HepG2 (cell line): ENCODE measurements around the gene DHX8. TPM values are rescaled to one million over a fixed set of nuclear protein-coding genes. Genes with fewer than 3 reads are reported as not detected.
A peak's percentile ranks its signal among the peaks of the same experiment; 100 is the strongest.

Experiments
- ARHGAP35 ChIP-seq: sonication (generic); formaldehyde crosslinking; IDR thresholded peaks from 2 replicates; pipeline ENCODE4 v1.9.0; 2022; ENCODE audit warnings: mild to moderate bottlenecking, inconsistent platforms, moderate library complexity, missing genetic modification reagents, borderline replicate concordance
- BRD4 ChIP-seq: sonication (generic); formaldehyde crosslinking; IDR thresholded peaks from 2 replicates; pipeline ENCODE4 v1.4.0; 2020; ENCODE audit warnings: missing genetic modification reagents
- CREM ChIP-seq, 2 experiments: sonication (generic) in 1 of 2; formaldehyde crosslinking in 1 of 2; IDR thresholded peaks; 2 replicates each; pipeline versions ENCODE4 v1.4.0 to v1.6.1; 2016 to 2020; ENCODE audit warnings: antibody characterized with exemption in 1 of 2, mild to moderate bottlenecking in 1 of 2, missing genetic modification reagents in 1 of 2
- FOSL1 ChIP-seq: sonication (generic); formaldehyde crosslinking; IDR thresholded peaks from 2 replicates; pipeline ENCODE4 v1.9.0; 2021; ENCODE audit warnings: missing genetic modification reagents, borderline replicate concordance
- FOXJ3 ChIP-seq: sonication (generic); formaldehyde crosslinking; IDR thresholded peaks from 2 replicates; pipeline ENCODE4 v1.4.0; 2020; ENCODE audit warnings: missing genetic modification reagents, mild to moderate bottlenecking, borderline replicate concordance
- PPARG ChIP-seq: conservative IDR thresholded peaks from 2 replicates; pipeline ENCODE4 v1.6.1; 2016; ENCODE audit warnings: missing biosample characterization, missing genetic modification reagents
- TCF7 ChIP-seq: sonication (generic); IDR thresholded peaks from 2 replicates; pipeline ENCODE4 v1.6.1; 2016; ENCODE audit warnings: antibody characterized with exemption, low read depth
- ZKSCAN5 ChIP-seq: sonication (generic); formaldehyde crosslinking; IDR thresholded peaks from 2 replicates; pipeline ENCODE4 v1.5.1; 2020; ENCODE audit warnings: mild to moderate bottlenecking, missing genetic modification reagents
- ZNF138 ChIP-seq: sonication (generic); formaldehyde crosslinking; IDR thresholded peaks from 2 replicates; pipeline ENCODE4 v1.5.0; 2020; ENCODE audit warnings: mild to moderate bottlenecking, low read depth, missing genetic modification reagents
- ZNF235 ChIP-seq: sonication (generic); formaldehyde crosslinking; IDR thresholded peaks from 2 replicates; pipeline ENCODE4 v1.8.1; 2023; ENCODE audit warnings: mild to moderate bottlenecking, missing genetic modification reagents, borderline replicate concordance
- ZNF432 ChIP-seq: sonication (generic); formaldehyde crosslinking; IDR thresholded peaks from 2 replicates; pipeline ENCODE4 v1.5.0; 2020; ENCODE audit warnings: missing genetic modification reagents, mild to moderate bottlenecking, borderline replicate concordance
- ZNF501 ChIP-seq: sonication (generic); formaldehyde crosslinking; IDR thresholded peaks from 2 replicates; pipeline ENCODE4 v1.5.1; 2020; ENCODE audit warnings: mild to moderate bottlenecking, moderate library complexity, missing genetic modification reagents
- ZNF619 ChIP-seq: sonication (generic); formaldehyde crosslinking; IDR thresholded peaks from 2 replicates; pipeline ENCODE4 v1.4.0; 2020; ENCODE audit warnings: mild to moderate bottlenecking, missing genetic modification reagents
- ZNF629 ChIP-seq: sonication (generic); formaldehyde crosslinking; conservative IDR thresholded peaks from 2 replicates; pipeline ENCODE4 v1.5.0; 2020; ENCODE audit warnings: missing genetic modification reagents
- ZNF746 ChIP-seq: sonication (generic); formaldehyde crosslinking; IDR thresholded peaks from 2 replicates; pipeline ENCODE4 v1.8.0; 2022; ENCODE audit warnings: mild to moderate bottlenecking, missing genetic modification reagents
- polyA plus RNA-seq, 8 experiments: library from polyadenylated mRNA; depleted of rRNA in 3 of 8; stranded (reverse) in 7 of 8; unstranded in 1 of 8; fragments of >200 nt; fragmentation: Illumina TruSeq in 4 of 8; extraction: Trizol in 4 of 8; gene quantifications; 2 replicates each; pipeline versions ENCODE4 v1.2.1 to v1.2.3, GENCODE V29; 2011 to 2016; ENCODE audit warnings: low read depth in 4 of 8, missing spikeins in 1 of 8, mixed read lengths in 1 of 8; ENCODE audit not compliant: insufficient read depth in 1 of 8
- total RNA-seq, 5 experiments: library from RNA; depleted of rRNA; stranded (reverse); fragments of >200 nt; fragmentation: Illumina TruSeq; extraction: Trizol; gene quantifications; 2 replicates each; pipeline ENCODE4 v1.2.3, GENCODE V29; 2016; ENCODE audit warnings: low read depth in 1 of 5
- TF ChIP-seq, protein P1 (sequence below): sonication (generic); formaldehyde crosslinking; IDR thresholded peaks from 2 replicates; pipeline ENCODE4 v1.4.0; 2020; ENCODE audit warnings: missing genetic modification reagents
- TF ChIP-seq, protein P2 (sequence below): fragments of 450-650 bp; IDR thresholded peaks from 2 replicates; pipeline ENCODE4 v1.6.1; 2016
- TF ChIP-seq, protein P3 (sequence below): sonication (generic); formaldehyde crosslinking; IDR thresholded peaks from 2 replicates; pipeline ENCODE4 v1.8.0; 2022; ENCODE audit warnings: mild to moderate bottlenecking, missing genetic modification reagents, moderate library complexity
- TF ChIP-seq, protein P4 (sequence below): sonication (generic); formaldehyde crosslinking; IDR thresholded peaks from 2 replicates; pipeline ENCODE4 v1.4.0; 2020; ENCODE audit warnings: low read depth, missing genetic modification reagents

DHX8 gene
- total and polyA plus RNA-seq, 2 of the 13 experiments (the other 11 are each of a cell fraction or from before 2014, with no cell fraction given), result 24.8 to 48.9 TPM

DNA sequence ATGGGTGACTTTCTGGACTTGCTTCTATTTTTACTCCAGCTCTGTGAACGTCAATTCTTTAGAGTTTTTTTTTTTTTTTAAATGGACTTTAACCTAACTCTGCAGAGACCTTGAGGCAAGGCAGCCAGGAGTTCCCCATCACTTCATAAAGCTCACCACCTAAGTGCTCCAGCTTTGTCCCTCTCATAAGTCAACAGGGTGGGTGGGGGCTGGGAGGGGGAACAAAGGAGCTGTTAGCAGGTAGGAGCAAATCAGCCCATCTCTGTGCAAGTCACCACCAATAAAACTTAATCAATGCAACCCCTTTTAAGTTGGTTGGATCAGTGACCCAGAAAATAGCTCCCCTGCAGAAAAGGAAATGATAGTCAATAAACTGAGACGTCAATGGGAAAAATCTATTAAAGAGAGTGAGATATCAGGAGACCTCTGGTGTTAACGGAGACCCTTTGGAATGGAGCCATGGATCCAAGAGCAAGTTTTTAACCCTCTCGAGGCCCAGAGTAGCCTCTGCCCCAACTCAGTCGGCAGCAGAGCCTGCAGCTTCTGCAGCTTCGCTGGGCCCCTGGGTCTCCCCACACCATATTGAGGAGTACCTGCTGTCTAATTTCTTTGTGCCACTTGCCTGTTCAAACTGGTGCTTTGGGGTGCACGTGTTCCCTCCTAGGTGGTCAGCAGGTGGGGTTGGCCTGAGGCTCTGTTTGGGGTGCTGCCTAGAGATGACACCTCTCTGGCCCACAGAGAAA is 90.0 kb downstream of the DHX8 start (continued):
- TF ChIP-seq, protein P1, sequence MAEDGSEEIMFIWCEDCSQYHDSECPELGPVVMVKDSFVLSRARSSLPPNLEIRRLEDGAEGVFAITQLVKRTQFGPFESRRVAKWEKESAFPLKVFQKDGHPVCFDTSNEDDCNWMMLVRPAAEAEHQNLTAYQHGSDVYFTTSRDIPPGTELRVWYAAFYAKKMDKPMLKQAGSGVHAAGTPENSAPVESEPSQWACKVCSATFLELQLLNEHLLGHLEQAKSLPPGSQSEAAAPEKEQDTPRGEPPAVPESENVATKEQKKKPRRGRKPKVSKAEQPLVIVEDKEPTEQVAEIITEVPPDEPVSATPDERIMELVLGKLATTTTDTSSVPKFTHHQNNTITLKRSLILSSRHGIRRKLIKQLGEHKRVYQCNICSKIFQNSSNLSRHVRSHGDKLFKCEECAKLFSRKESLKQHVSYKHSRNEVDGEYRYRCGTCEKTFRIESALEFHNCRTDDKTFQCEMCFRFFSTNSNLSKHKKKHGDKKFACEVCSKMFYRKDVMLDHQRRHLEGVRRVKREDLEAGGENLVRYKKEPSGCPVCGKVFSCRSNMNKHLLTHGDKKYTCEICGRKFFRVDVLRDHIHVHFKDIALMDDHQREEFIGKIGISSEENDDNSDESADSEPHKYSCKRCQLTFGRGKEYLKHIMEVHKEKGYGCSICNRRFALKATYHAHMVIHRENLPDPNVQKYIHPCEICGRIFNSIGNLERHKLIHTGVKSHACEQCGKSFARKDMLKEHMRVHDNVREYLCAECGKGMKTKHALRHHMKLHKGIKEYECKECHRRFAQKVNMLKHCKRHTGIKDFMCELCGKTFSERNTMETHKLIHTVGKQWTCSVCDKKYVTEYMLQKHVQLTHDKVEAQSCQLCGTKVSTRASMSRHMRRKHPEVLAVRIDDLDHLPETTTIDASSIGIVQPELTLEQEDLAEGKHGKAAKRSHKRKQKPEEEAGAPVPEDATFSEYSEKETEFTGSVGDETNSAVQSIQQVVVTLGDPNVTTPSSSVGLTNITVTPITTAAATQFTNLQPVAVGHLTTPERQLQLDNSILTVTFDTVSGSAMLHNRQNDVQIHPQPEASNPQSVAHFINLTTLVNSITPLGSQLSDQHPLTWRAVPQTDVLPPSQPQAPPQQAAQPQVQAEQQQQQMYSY (CRISPR knock-in tag), result 0 out of 2 replicates have a peak, but pooled peaks have one; percentile 39
- 0 out of 2 replicates have a peak, but pooled peaks have one; percentile 13 for TF ChIP-seq ZNF746 (CRISPR knock-in tag)
- TF ChIP-seq TCF7, result peak; percentile 45; the same call in 1 of the 2 replicates
- no peak for TF ChIP-seq ZKSCAN5
- no peak for TF ChIP-seq ARHGAP35 (CRISPR knock-in tag)
- TF ChIP-seq ZNF432 (CRISPR knock-in tag), result no peak
- TF ChIP-seq CREM (IDR thresholded peaks at IDR 0.05), result peak; percentile 71
- no peak for TF ChIP-seq CREM (CRISPR knock-in tag; IDR thresholded peaks at IDR 0.05)
- TF ChIP-seq, protein P2, sequence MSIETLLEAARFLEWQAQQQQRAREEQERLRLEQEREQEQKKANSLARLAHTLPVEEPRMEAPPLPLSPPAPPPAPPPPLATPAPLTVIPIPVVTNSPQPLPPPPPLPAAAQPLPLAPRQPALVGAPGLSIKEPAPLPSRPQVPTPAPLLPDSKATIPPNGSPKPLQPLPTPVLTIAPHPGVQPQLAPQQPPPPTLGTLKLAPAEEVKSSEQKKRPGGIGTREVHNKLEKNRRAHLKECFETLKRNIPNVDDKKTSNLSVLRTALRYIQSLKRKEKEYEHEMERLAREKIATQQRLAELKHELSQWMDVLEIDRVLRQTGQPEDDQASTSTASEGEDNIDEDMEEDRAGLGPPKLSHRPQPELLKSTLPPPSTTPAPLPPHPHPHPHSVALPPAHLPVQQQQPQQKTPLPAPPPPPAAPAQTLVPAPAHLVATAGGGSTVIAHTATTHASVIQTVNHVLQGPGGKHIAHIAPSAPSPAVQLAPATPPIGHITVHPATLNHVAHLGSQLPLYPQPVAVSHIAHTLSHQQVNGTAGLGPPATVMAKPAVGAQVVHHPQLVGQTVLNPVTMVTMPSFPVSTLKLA, result no peak
- no peak for TF ChIP-seq FOSL1 (CRISPR knock-in tag)
- TF ChIP-seq ZNF138 (CRISPR knock-in tag), result no peak
- TF ChIP-seq, protein P3, sequence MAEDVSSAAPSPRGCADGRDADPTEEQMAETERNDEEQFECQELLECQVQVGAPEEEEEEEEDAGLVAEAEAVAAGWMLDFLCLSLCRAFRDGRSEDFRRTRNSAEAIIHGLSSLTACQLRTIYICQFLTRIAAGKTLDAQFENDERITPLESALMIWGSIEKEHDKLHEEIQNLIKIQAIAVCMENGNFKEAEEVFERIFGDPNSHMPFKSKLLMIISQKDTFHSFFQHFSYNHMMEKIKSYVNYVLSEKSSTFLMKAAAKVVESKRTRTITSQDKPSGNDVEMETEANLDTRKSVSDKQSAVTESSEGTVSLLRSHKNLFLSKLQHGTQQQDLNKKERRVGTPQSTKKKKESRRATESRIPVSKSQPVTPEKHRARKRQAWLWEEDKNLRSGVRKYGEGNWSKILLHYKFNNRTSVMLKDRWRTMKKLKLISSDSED (CRISPR knock-in tag), result no peak
- TF ChIP-seq PPARG (CRISPR knock-in tag), result 0 out of 2 replicates have a peak, but pooled peaks have one; percentile 9
- TF ChIP-seq FOXJ3 (CRISPR knock-in tag), result peak; percentile 25; the same call in 1 of the 2 replicates
- TF ChIP-seq ZNF235 (CRISPR knock-in tag), result no peak
- no peak for TF ChIP-seq ZNF629 (CRISPR knock-in tag)
- no peak for TF ChIP-seq ZNF619 (CRISPR knock-in tag)
- TF ChIP-seq ZNF501 (CRISPR knock-in tag), result peak; percentile 63
- peak; percentile 26; the same call in 1 of the 2 replicates for TF ChIP-seq BRD4 (CRISPR knock-in tag)
- TF ChIP-seq, protein P4, sequence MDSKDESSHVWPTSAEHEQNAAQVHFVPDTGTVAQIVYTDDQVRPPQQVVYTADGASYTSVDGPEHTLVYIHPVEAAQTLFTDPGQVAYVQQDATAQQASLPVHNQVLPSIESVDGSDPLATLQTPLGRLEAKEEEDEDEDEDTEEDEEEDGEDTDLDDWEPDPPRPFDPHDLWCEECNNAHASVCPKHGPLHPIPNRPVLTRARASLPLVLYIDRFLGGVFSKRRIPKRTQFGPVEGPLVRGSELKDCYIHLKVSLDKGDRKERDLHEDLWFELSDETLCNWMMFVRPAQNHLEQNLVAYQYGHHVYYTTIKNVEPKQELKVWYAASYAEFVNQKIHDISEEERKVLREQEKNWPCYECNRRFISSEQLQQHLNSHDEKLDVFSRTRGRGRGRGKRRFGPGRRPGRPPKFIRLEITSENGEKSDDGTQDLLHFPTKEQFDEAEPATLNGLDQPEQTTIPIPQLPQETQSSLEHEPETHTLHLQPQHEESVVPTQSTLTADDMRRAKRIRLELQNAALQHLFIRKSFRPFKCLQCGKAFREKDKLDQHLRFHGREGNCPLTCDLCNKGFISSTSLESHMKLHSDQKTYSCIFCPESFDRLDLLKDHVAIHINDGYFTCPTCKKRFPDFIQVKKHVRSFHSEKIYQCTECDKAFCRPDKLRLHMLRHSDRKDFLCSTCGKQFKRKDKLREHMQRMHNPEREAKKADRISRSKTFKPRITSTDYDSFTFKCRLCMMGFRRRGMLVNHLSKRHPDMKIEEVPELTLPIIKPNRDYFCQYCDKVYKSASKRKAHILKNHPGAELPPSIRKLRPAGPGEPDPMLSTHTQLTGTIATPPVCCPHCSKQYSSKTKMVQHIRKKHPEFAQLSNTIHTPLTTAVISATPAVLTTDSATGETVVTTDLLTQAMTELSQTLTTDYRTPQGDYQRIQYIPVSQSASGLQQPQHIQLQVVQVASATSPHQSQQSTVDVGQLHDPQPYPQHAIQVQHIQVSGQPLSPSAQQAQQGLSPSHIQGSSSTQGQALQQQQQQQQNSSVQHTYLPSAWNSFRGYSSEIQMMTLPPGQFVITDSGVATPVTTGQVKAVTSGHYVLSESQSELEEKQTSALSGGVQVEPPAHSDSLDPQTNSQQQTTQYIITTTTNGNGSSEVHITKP (CRISPR knock-in tag), result 0 out of 2 replicates have a peak, but pooled peaks have one; percentile 51
